GM20000 (cell line): ENCODE measurements around the gene SLIT3.

Experiments used
- DNase-seq: peaks from one replicate; pipeline ENCODE4 v3.0.0; 2012; ENCODE audit warnings: low spot score
- CTCF ChIP-seq: IDR thresholded peaks from 2 replicates; pipeline ENCODE4 v1.5.1; 2012; ENCODE audit warnings: mild to moderate bottlenecking, control low read depth; ENCODE audit errors: extremely low read depth, missing control alignments

Gene SLIT3

GRCh38 chr5:168672888-168673287 is 628.1 kb downstream of the SLIT3 start:
- DNase-seq, result no peak
- TF ChIP-seq CTCF, result no peak

- no peak for DNase-seq
- no peak for TF ChIP-seq CTCF
Observed at GRCh38 chr5:168672016-168672415, 628.9 kb downstream of the SLIT3 start.

GRCh38 chr5:168670881-168671575 is 629.9 kb downstream of the SLIT3 start:
- no peak for DNase-seq
- no peak for TF ChIP-seq CTCF

- no peak for DNase-seq
- TF ChIP-seq CTCF, result no peak
Observed at GRCh38 chr5:168669668-168670378, 631.1 kb downstream of the SLIT3 start.

- no peak for DNase-seq
- no peak for TF ChIP-seq CTCF
Observed at GRCh38 chr5:168669156-168669555, 631.8 kb downstream of the SLIT3 start.

- no peak for DNase-seq
- no peak for TF ChIP-seq CTCF
Observed at GRCh38 chr5:168668078-168668477, 632.9 kb downstream of the SLIT3 start.

GRCh38 chr5:168667301-168667840 is 633.6 kb downstream of the SLIT3 start:
- DNase-seq, result no peak
- TF ChIP-seq CTCF, result no peak
